ENCODE data around the gene NGB. TPM values are rescaled to one million over a fixed set of nuclear protein-coding genes. Genes with fewer than 3 reads are reported as not detected.

Gene NGB
- total and polyA plus RNA-seq, 4 donors = not detected

GRCh38 chr14:77306851-77307496, 36.0 kb upstream of the NGB start:
- Histone ChIP-seq H3K9ac (ENCODE audit: insufficient read depth in 1 of 2, low read length in 2 of 2) (no peak overlapping the region), H3K4me1 (ENCODE audit: control insufficient read depth in 5 of 5, insufficient read depth in 5 of 5, low read length in 5 of 5) (peaks cover 0 to 12% (median 5%) of the 10 kb centered on the region in 5 donors), H3K27me3 (ENCODE audit: control insufficient read depth in 3 of 3, insufficient read depth in 3 of 3, low read length in 2 of 3) (no peaks in the 10 kb centered on the region), H3K36me3 (ENCODE audit: control insufficient read depth in 4 of 4, insufficient read depth in 4 of 4, low read length in 4 of 4) (peaks cover 9 to 13% (median 11%) of the 10 kb centered on the region in 4 donors), H3K9me3 (ENCODE audit: control insufficient read depth in 4 of 4, insufficient read depth in 3 of 4, low read length in 3 of 4) (no peaks in the 10 kb centered on the region), H3K4me3 (no peak overlapping the region), H3K27ac (ENCODE audit: low read depth in 1 of 2, low read length in 1 of 2) (no peak overlapping the region)
- ATAC-seq (ENCODE audit: insufficient read depth, low FRiP score) (no peak), DNase-seq (peak; percentile 23 to 36 (median 28))
- WGBS, 2 donors = 58 to 73% methylated on average over 3 of the region's 3 CpGs
- TF ChIP-seq CTCF (IDR thresholded peaks at IDR 0.05; ENCODE audit: control extremely low read depth, extremely low read depth) = no peak

- peaks cover 9 to 16% (median 11%) of the 10 kb centered on the region in 4 donors for H3K36me3 ChIP-seq (ENCODE audit: control insufficient read depth in 4 of 4, insufficient read depth in 4 of 4, low read length in 4 of 4)
- ATAC-seq (ENCODE audit: insufficient read depth, low FRiP score) (no peak), DNase-seq (peak in 1 of 3 donors; percentile 20)
- no peaks in the 10 kb centered on the region for H3K27me3 ChIP-seq (ENCODE audit: control insufficient read depth in 3 of 3, insufficient read depth in 3 of 3, low read length in 2 of 3)
- TF ChIP-seq CTCF (IDR thresholded peaks at IDR 0.05; ENCODE audit: control extremely low read depth, extremely low read depth) = no peak
- no peak overlapping the region for H3K4me3 ChIP-seq
- no peak overlapping the region for H3K9ac ChIP-seq (ENCODE audit: insufficient read depth in 1 of 2, low read length in 2 of 2)
- WGBS, 2 donors = 79 to 85% methylated on average over 3 of the region's 3 CpGs
- no peak overlapping the region for H3K27ac ChIP-seq (ENCODE audit: low read depth in 1 of 2, low read length in 1 of 2)
- H3K4me1 ChIP-seq (ENCODE audit: control insufficient read depth in 5 of 5, insufficient read depth in 5 of 5, low read length in 5 of 5) = peaks cover 0 to 13% (median 5%) of the 10 kb centered on the region in 5 donors
- H3K9me3 ChIP-seq (ENCODE audit: control insufficient read depth in 4 of 4, insufficient read depth in 3 of 4, low read length in 3 of 4) = no peaks in the 10 kb centered on the region
Measured at GRCh38 chr14:77306416-77306815, 35.4 kb upstream of the NGB start.

DNA sequence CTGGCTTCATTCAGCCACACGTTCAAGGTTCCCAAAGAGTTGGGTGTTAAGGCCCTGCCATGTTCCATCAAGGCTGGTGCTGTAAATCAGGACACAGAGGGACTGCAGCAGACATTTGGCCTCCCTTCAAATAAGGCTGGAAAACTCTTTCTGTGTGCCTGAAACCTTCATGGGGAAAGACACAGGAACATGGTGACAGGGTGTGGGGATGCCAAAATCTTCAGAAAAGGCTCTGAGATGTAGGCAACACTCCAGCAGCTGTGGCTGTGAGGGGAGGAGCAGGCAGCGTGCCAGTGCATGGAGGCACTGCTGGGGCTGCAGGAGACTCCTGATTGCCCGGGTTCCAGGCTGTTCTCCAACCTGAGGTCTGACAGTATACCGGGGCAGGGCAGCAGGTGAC, 34.7 kb upstream of the NGB start:
- no peak for TF ChIP-seq CTCF (IDR thresholded peaks at IDR 0.05; ENCODE audit: control extremely low read depth, extremely low read depth)
- H3K27me3 ChIP-seq (ENCODE audit: control insufficient read depth in 3 of 3, insufficient read depth in 3 of 3, low read length in 2 of 3) = no peaks in the 10 kb centered on the region
- no peak overlapping the region for H3K9ac ChIP-seq (ENCODE audit: insufficient read depth in 1 of 2, low read length in 2 of 2)
- WGBS, 2 donors = 85 to 88% methylated on average over 4 of the region's 4 CpGs
- DNase-seq = peak in 2 of 3 donors; percentile 27 to 28
- ATAC-seq (ENCODE audit: insufficient read depth, low FRiP score) = no peak
- no peaks in the 10 kb centered on the region for H3K9me3 ChIP-seq (ENCODE audit: control insufficient read depth in 4 of 4, insufficient read depth in 3 of 4, low read length in 3 of 4)
- no peak overlapping the region for H3K27ac ChIP-seq (ENCODE audit: low read depth in 1 of 2, low read length in 1 of 2)
- H3K4me1 ChIP-seq (ENCODE audit: control insufficient read depth in 5 of 5, insufficient read depth in 5 of 5, low read length in 5 of 5) = peaks cover 0 to 16% (median 5%) of the 10 kb centered on the region in 5 donors
- H3K36me3 ChIP-seq (ENCODE audit: control insufficient read depth in 4 of 4, insufficient read depth in 4 of 4, low read length in 4 of 4) = peaks cover 9 to 17% (median 11%) of the 10 kb centered on the region in 4 donors
- H3K4me3 ChIP-seq = no peak overlapping the region
